Hepatocyte (in vitro differentiated cells): ENCODE measurements around the gene LINS1.

Experiments
- EZH2phosphoT487 ChIP-seq: fragments of 200-600 bp; sonication (generic); IDR thresholded peaks from one replicate; pipeline ENCODE4 v1.6.1; 2018; ENCODE audit warnings: antibody characterized with exemption, mild to moderate bottlenecking, low read depth, moderate library complexity; ENCODE audit not compliant: unreplicated experiment, severe bottlenecking
- TF ChIP-seq, protein P1 (sequence below): fragments of 200-600 bp; sonication (generic); IDR thresholded peaks from 2 replicates; pipeline ENCODE4 v1.5.1; 2016; ENCODE audit warnings: antibody characterized with exemption, mild to moderate bottlenecking; ENCODE audit not compliant: poor library complexity

DNA sequence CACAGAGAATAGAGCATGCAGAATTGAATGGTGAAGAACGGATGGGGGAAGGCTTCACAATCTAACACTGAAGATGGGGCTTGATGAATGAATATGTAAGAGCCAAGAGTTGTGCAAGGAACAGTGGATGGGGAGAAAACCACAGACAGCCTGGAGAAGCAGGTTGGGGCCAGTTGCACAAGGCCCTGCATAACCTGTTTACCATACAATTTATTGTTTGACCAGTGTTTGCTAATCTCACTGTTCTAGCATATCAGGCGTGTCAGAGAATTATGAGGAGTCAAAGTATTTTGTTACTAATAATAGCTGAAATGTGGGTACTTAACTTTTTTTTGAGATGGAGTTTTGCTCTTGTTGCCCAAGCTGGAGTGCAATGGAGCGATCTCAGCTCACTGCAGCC lies 36.4 kb downstream of the LINS1 start:
- TF ChIP-seq, protein P1, sequence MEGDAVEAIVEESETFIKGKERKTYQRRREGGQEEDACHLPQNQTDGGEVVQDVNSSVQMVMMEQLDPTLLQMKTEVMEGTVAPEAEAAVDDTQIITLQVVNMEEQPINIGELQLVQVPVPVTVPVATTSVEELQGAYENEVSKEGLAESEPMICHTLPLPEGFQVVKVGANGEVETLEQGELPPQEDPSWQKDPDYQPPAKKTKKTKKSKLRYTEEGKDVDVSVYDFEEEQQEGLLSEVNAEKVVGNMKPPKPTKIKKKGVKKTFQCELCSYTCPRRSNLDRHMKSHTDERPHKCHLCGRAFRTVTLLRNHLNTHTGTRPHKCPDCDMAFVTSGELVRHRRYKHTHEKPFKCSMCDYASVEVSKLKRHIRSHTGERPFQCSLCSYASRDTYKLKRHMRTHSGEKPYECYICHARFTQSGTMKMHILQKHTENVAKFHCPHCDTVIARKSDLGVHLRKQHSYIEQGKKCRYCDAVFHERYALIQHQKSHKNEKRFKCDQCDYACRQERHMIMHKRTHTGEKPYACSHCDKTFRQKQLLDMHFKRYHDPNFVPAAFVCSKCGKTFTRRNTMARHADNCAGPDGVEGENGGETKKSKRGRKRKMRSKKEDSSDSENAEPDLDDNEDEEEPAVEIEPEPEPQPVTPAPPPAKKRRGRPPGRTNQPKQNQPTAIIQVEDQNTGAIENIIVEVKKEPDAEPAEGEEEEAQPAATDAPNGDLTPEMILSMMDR = no peak
- no peak for TF ChIP-seq EZH2phosphoT487
